Activated naive CD8-positive, alpha-beta T cell treated with anti-CD3 and anti-CD28 coated beads, Interleukin-2, amount 50 U/mL, for 16 hours (primary cell): ENCODE data around the gene CCDC178.
"Not testable (repeated sequence)": the region's sequence is repeated elsewhere in the genome, so short reads cannot be mapped to it uniquely, and the experiment has no call there.

Experiments
- DNase-seq: peaks from one replicate; pipeline ENCODE4 v3.0.0-alpha.2; 2020; ENCODE audit warnings: low read depth, low spot score

The CCDC178 gene

GRCh38 chr18:32998921-32999320 is 441.6 kb downstream of the CCDC178 start:
- no peak for DNase-seq

- no peak for DNase-seq
Measured at GRCh38 chr18:32998285-32998684, 442.2 kb downstream of the CCDC178 start.

GRCh38 chr18:32983721-32984120 is 456.8 kb downstream of the CCDC178 start:
- DNase-seq = no peak

GRCh38 chr18:32980896-32981295 is 459.6 kb downstream of the CCDC178 start:
- no peak for DNase-seq

- DNase-seq = no peak
Measured at GRCh38 chr18:32975501-32975900, 465.0 kb downstream of the CCDC178 start.

- no peak for DNase-seq
Measured at GRCh38 chr18:32975163-32975436, 465.4 kb downstream of the CCDC178 start.

- DNase-seq = no peak
Measured at GRCh38 chr18:32974421-32975162, 465.9 kb downstream of the CCDC178 start.

- no peak for DNase-seq
Measured at GRCh38 chr18:32968248-32968647, 472.3 kb downstream of the CCDC178 start.

- DNase-seq = no peak
Measured at GRCh38 chr18:32966141-32966540, 474.4 kb downstream of the CCDC178 start.

- DNase-seq = no peak
Measured at GRCh38 chr18:32961538-32961937, 479.0 kb downstream of the CCDC178 start.

GRCh38 chr18:32958746-32959145 is 481.8 kb downstream of the CCDC178 start:
- DNase-seq = no peak

GRCh38 chr18:32956591-32957315 is 483.8 kb downstream of the CCDC178 start:
- no peak for DNase-seq

GRCh38 chr18:32952318-32952717 is 488.2 kb downstream of the CCDC178 start:
- DNase-seq = not testable (repeated sequence)

- DNase-seq = no peak
Measured at GRCh38 chr18:32937597-32937996, 502.9 kb downstream of the CCDC178 start.

GRCh38 chr18:32937066-32937465 is 503.5 kb downstream of the CCDC178 start:
- no peak for DNase-seq

GRCh38 chr18:32934201-32934600 is 506.3 kb downstream of the CCDC178 start:
- no peak for DNase-seq

GRCh38 chr18:32930695-32931301 is 509.7 kb downstream of the CCDC178 start:
- DNase-seq = no peak

GRCh38 chr18:32929213-32929612 is 511.3 kb downstream of the CCDC178 start:
- no peak for DNase-seq

- DNase-seq = no peak
Measured at GRCh38 chr18:32922951-32923430, 517.5 kb downstream of the CCDC178 start.

GRCh38 chr18:32920796-32921787 is 519.4 kb downstream of the CCDC178 start:
- DNase-seq = no peak

- no peak for DNase-seq
Measured at GRCh38 chr18:32919799-32920198, 520.7 kb downstream of the CCDC178 start.
